ENCODE results near the gene ELOVL7. TPM values are rescaled to one million over a fixed set of nuclear protein-coding genes. Genes with fewer than 3 reads are reported as not detected.

Gene ELOVL7
- total and polyA plus RNA-seq, 2 of the 4 experiments (the other 2 are of a cell fraction) = 0.18 TPM; not detected in 1

DNA sequence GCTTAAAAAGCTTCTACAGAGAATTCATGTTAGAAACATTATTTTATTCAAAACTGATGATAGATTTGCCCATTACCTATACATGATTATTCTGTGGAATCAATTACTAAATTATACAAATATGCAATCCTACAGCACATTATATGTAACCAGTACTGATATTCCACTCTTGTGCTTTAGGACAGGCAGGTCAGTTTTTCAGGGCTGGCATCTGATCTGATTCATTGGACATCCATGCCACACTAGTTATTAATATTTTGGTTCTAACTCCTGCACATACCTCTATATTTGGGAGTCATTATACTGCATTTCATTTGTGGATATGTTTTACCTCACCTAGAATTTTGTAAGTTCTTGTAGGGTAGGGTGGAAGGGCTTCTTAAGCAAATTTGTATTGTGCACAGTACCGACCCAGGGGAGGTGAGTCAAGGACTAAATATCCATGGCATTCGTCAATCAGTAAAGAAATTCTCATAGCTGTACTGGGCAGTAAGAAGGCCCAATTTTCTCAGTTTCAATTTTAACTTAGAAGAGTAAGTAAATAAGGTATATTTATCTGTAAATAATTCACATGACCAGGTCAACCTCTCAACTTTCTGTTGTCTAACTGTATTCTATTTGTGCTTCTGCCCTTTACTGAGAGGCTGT is 33.5 kb downstream of the ELOVL7 start:
- Histone ChIP-seq H3K9me3 (ENCODE audit: control insufficient read depth, insufficient read depth, low read length) (no peaks in the 10 kb centered on the region), H3K14ac (replicated peaks; ENCODE audit: low read depth, low read length) (no peak overlapping the region), H2BK15ac (ENCODE audit: low read depth, low read length) (no peak overlapping the region), H3K27ac (ENCODE audit: insufficient read depth, low read length) (no peak overlapping the region), H4K8ac (ENCODE audit: low read depth in 2 of 2, low read length in 2 of 2) (no peak overlapping the region), H4K91ac (ENCODE audit: insufficient read depth, low read depth, low read length) (no peak overlapping the region), H3K9me1 (ENCODE audit: insufficient read depth, low read length) (no peaks in the 10 kb centered on the region), H3K18ac (ENCODE audit: low read depth, low read length) (no peak overlapping the region), H2BK20ac (ENCODE audit: low read depth, low read length) (no peak overlapping the region), H2BK120ac (ENCODE audit: low read depth, low read length) (no peak overlapping the region), H3K9ac (ENCODE audit: low read depth, low read length) (no peak overlapping the region), H2AK5ac (ENCODE audit: low read depth, low read length) (no peak overlapping the region), H3K4me1 (ENCODE audit: control insufficient read depth, insufficient read depth, low read length) (no peaks in the 10 kb centered on the region), H4K5ac (ENCODE audit: low read depth, low read length) (no peak overlapping the region), H4K20me1 (ENCODE audit: insufficient read depth, low read length) (no peaks in the 10 kb centered on the region), H3K4me2 (ENCODE audit: low read depth, low read length) (no peak overlapping the region), H3K79me1 (ENCODE audit: low read depth in 1 of 2, low read length in 2 of 2) (no peaks in the 10 kb centered on the region), H2BK5ac (ENCODE audit: low read depth, low read length, poor library complexity, severe bottlenecking) (no peak overlapping the region), H2AK9ac (replicated peaks; ENCODE audit: low read depth, low read length, poor library complexity) (no peak overlapping the region), H2AFZ (replicated peaks; ENCODE audit: low read length, poor library complexity) (no peak overlapping the region), H3K4me3 (ENCODE audit: insufficient read depth, low read depth, low read length) (no peak overlapping the region), H3K23ac (ENCODE audit: low read depth, low read length) (no peak overlapping the region), H3K4ac (ENCODE audit: low read depth, low read length) (no peak overlapping the region), H3K27me3 (ENCODE audit: control insufficient read depth, insufficient read depth, low read length) (no peaks in the 10 kb centered on the region), H3K36me3 (ENCODE audit: control insufficient read depth, insufficient read depth, low read length) (no peaks in the 10 kb centered on the region), H3K56ac (ENCODE audit: extremely low read depth, insufficient read depth, low read length) (no peak overlapping the region)
- TF ChIP-seq POLR2A (IDR thresholded peaks at IDR 0.05; ENCODE audit: low read depth, low read length) (no peak), RAD21 (IDR thresholded peaks at IDR 0.05; ENCODE audit: low read length) (no peak), SMC3 (IDR thresholded peaks at IDR 0.05; ENCODE audit: low read depth, low read length) (no peak), BHLHE40 (IDR thresholded peaks at IDR 0.05; ENCODE audit: low read depth, low read length) (no peak), MAZ (IDR thresholded peaks at IDR 0.05; ENCODE audit: borderline replicate concordance, low read depth, low read length) (no peak), MXI1 (IDR thresholded peaks at IDR 0.05; ENCODE audit: borderline replicate concordance, low read depth, low read length) (no peak), NFE2L2 (IDR thresholded peaks at IDR 0.05; ENCODE audit: low read depth, low read length) (no peak), CHD1 (IDR thresholded peaks at IDR 0.05; ENCODE audit: low read depth, low read length) (no peak), FOS (IDR thresholded peaks at IDR 0.05; ENCODE audit: low read depth, low read length) (no peak), RFX5 (IDR thresholded peaks at IDR 0.05; ENCODE audit: low read depth, low read length) (no peak), RCOR1 (IDR thresholded peaks at IDR 0.05; ENCODE audit: insufficient replicate concordance, low read length) (no peak), CEBPB (IDR thresholded peaks at IDR 0.05; ENCODE audit: low read depth, low read length) (no peak), MAFK (IDR thresholded peaks at IDR 0.05; ENCODE audit: low read depth, low read length) (no peak)
- TF ChIP-seq, protein P1, sequence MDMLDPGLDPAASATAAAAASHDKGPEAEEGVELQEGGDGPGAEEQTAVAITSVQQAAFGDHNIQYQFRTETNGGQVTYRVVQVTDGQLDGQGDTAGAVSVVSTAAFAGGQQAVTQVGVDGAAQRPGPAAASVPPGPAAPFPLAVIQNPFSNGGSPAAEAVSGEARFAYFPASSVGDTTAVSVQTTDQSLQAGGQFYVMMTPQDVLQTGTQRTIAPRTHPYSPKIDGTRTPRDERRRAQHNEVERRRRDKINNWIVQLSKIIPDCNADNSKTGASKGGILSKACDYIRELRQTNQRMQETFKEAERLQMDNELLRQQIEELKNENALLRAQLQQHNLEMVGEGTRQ (IDR thresholded peaks at IDR 0.05; ENCODE audit: low read depth, low read length) = no peak
- TF ChIP-seq, protein P2, sequence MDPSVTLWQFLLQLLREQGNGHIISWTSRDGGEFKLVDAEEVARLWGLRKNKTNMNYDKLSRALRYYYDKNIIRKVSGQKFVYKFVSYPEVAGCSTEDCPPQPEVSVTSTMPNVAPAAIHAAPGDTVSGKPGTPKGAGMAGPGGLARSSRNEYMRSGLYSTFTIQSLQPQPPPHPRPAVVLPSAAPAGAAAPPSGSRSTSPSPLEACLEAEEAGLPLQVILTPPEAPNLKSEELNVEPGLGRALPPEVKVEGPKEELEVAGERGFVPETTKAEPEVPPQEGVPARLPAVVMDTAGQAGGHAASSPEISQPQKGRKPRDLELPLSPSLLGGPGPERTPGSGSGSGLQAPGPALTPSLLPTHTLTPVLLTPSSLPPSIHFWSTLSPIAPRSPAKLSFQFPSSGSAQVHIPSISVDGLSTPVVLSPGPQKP (IDR thresholded peaks at IDR 0.05; ENCODE audit: borderline replicate concordance, low read depth, low read length) = no peak
- TF ChIP-seq, protein P3, sequence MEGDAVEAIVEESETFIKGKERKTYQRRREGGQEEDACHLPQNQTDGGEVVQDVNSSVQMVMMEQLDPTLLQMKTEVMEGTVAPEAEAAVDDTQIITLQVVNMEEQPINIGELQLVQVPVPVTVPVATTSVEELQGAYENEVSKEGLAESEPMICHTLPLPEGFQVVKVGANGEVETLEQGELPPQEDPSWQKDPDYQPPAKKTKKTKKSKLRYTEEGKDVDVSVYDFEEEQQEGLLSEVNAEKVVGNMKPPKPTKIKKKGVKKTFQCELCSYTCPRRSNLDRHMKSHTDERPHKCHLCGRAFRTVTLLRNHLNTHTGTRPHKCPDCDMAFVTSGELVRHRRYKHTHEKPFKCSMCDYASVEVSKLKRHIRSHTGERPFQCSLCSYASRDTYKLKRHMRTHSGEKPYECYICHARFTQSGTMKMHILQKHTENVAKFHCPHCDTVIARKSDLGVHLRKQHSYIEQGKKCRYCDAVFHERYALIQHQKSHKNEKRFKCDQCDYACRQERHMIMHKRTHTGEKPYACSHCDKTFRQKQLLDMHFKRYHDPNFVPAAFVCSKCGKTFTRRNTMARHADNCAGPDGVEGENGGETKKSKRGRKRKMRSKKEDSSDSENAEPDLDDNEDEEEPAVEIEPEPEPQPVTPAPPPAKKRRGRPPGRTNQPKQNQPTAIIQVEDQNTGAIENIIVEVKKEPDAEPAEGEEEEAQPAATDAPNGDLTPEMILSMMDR (conservative IDR thresholded peaks at IDR 0.05; ENCODE audit: low read depth, low read length) = no peak
- dilution Hi-C loops (cut with HindIII; ENCODE audit: low sequenced_read_pairs, unreplicated experiment) (no loop called here), intact Hi-C loops (cut with micrococcal nuclease) (no loop called here), in situ Hi-C loops (cut with MboI; ENCODE audit: low sequenced_read_pairs) (no loop called here)
- BruUV-seq (replicated peaks) = no TSS peak
- ChIA-PET CTCF (no interaction called here), POLR2A (ENCODE audit: unreplicated experiment) (no interaction called here)
- ATAC-seq (ENCODE audit: low read depth) (no peak; the same call in 1 of the 2 replicates), DNase-seq (no peak)
- no CpG with 5 or more reads among the region's 2 CpGs for WGBS, 2 experiments (ENCODE audit: extremely low coverage in 2 of 2, insufficient read length in 1 of 2)

Data from IMR-90 (cell line).